Neuronal stem cell (in vitro differentiated cells): ENCODE results near the gene ODC1.

Experiments
- DNase-seq: peaks from one replicate; pipeline ENCODE4 v3.0.0-alpha.2; 2013; ENCODE audit warnings: low spot score
- H2AFZ ChIP-seq: one replicate; pipeline ENCODE4 v1.6.1; 2013; ENCODE audit warnings: mild to moderate bottlenecking, low read length, inconsistent platforms
- H2AK5ac ChIP-seq: 2 replicates; pipeline ENCODE4 v1.6.1; 2013; ENCODE audit warnings: low read depth, mild to moderate bottlenecking, inconsistent platforms, low read length, moderate library complexity, mixed read lengths
- H2BK120ac ChIP-seq: 2 replicates; pipeline ENCODE4 v1.6.1; 2013; ENCODE audit warnings: low read depth, mild to moderate bottlenecking, inconsistent platforms, low read length, moderate library complexity, mixed read lengths
- H2BK12ac ChIP-seq: one replicate; pipeline ENCODE4 v1.6.1; 2013; ENCODE audit warnings: low read length, inconsistent platforms
- H2BK15ac ChIP-seq: 2 replicates; pipeline ENCODE4 v1.6.1; 2013; ENCODE audit warnings: mild to moderate bottlenecking, low read length, inconsistent platforms, mixed read lengths
- H2BK5ac ChIP-seq: one replicate; pipeline ENCODE4 v1.6.1; 2013; ENCODE audit warnings: inconsistent platforms, mild to moderate bottlenecking, low read length, moderate library complexity
- H3K14ac ChIP-seq: one replicate; pipeline ENCODE4 v1.6.1; 2013; ENCODE audit warnings: low read length, inconsistent platforms
- H3K18ac ChIP-seq: 2 replicates; pipeline ENCODE4 v1.6.1; 2013; ENCODE audit warnings: low read length, inconsistent platforms
- H3K23ac ChIP-seq: 2 replicates; pipeline ENCODE4 v1.6.1; 2013; ENCODE audit warnings: low read depth, mild to moderate bottlenecking, mixed read lengths, low read length, inconsistent platforms; ENCODE audit not compliant: poor library complexity
- H3K27ac ChIP-seq: replicated peaks from 3 replicates; pipeline ENCODE4 v1.5.1; 2013; ENCODE audit warnings: low read length, inconsistent platforms
- H3K27me3 ChIP-seq, 3 experiments: 2 replicates each; pipeline ENCODE4 v1.6.1; 2013; ENCODE audit warnings: low read length in 3 of 3, mild to moderate bottlenecking in 2 of 3, inconsistent platforms in 1 of 3, low read depth in 1 of 3, mixed read lengths in 1 of 3, moderate library complexity in 1 of 3; ENCODE audit not compliant: control insufficient read depth in 3 of 3, insufficient read depth in 3 of 3
- H3K36me3 ChIP-seq, 2 donors: replicated peaks in 1 of 2; 2 replicates each; pipeline ENCODE4 v1.6.1; 2013; ENCODE audit warnings: low read length in 2 of 2; ENCODE audit not compliant: control insufficient read depth in 2 of 2, insufficient read depth in 2 of 2
- H3K4ac ChIP-seq: 2 replicates; pipeline ENCODE4 v1.6.1; 2013; ENCODE audit warnings: inconsistent platforms, mild to moderate bottlenecking, low read length, moderate library complexity
- H3K4me1 ChIP-seq, 2 donors: 1 replicate in 1 of 2; 2 replicates in 1 of 2; pipeline ENCODE4 v1.6.1; 2013; ENCODE audit warnings: low read length in 2 of 2, low read depth in 1 of 2; ENCODE audit not compliant: control insufficient read depth in 2 of 2, insufficient read depth in 1 of 2
- H3K4me2 ChIP-seq: one replicate; pipeline ENCODE4 v1.6.1; 2013; ENCODE audit warnings: mild to moderate bottlenecking, low read length, inconsistent platforms; ENCODE audit not compliant: insufficient read depth, poor library complexity, severe bottlenecking
- H3K4me3 ChIP-seq, 2 donors: 2 replicates each; pipeline ENCODE4 v1.5.1; 2013; ENCODE audit warnings: low read length in 2 of 2, mild to moderate bottlenecking in 2 of 2, inconsistent platforms in 1 of 2, moderate library complexity in 1 of 2
- H3K79me1 ChIP-seq: one replicate; pipeline ENCODE4 v1.6.1; 2013; ENCODE audit warnings: low read depth, mild to moderate bottlenecking, inconsistent platforms, low read length, moderate library complexity
- H3K9ac ChIP-seq: one replicate; pipeline ENCODE4 v1.6.1; 2013; ENCODE audit warnings: mild to moderate bottlenecking, low read depth, low read length, inconsistent platforms; ENCODE audit not compliant: poor library complexity
- H3K9me3 ChIP-seq, 2 donors: replicated peaks in 1 of 2; 2 replicates each; pipeline versions ENCODE3 to v1.6.1; 2013; ENCODE audit warnings: low read length in 2 of 2, mild to moderate bottlenecking in 2 of 2, inconsistent platforms in 1 of 2, low read depth in 1 of 2, mixed read lengths in 1 of 2, moderate library complexity in 1 of 2; ENCODE audit not compliant: control insufficient read depth in 2 of 2, insufficient read depth in 1 of 2
- H4K8ac ChIP-seq: one replicate; pipeline ENCODE4 v1.6.1; 2013; ENCODE audit warnings: low read depth, mild to moderate bottlenecking, inconsistent platforms, low read length, moderate library complexity
- H4K91ac ChIP-seq: one replicate; pipeline ENCODE4 v1.6.1; 2013; ENCODE audit warnings: low read length, low read depth, mild to moderate bottlenecking, inconsistent platforms; ENCODE audit not compliant: poor library complexity
- WGBS, 2 donors: extraction: QIAGEN DNeasy Blood & Tissue Kit; methylation state at CpG; one replicate each; pipeline ENCODE4 v1.1.7; 2013; ENCODE audit warnings: missing lambda C conversion rate in 2 of 2, mixed read lengths in 1 of 2; ENCODE audit not compliant: insufficient read length in 2 of 2, insufficient replicate concordance in 1 of 2; ENCODE audit errors: extremely low coverage in 2 of 2; 5-methylcytosine and 5-hydroxymethylcytosine counted together

Gene ODC1

DNA sequence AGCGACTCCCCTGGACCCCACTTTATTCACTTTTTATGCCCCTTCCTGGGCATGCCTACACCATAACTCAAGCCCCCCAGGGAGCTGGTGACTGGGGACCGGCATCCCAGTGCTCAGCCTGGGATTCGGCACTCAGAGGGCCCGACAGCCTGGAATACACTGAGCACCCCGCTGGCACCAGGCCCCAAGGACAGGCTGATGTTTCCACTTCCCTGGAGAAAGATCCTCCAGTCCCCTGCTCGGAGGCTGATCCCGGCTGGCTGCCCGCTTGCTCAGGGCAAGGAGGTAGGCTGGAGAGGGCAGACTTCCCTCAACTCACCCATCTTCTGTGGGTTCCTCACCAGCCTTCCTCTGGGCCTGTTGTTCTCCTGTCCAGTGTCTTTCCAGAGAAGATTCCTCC is 36.6 kb downstream of the ODC1 start:
- H3K27ac ChIP-seq = no peak overlapping the region
- no peak overlapping the region for H4K91ac ChIP-seq
- H2AFZ ChIP-seq = no peak overlapping the region
- no peak for DNase-seq
- no peak overlapping the region for H2BK15ac ChIP-seq
- peaks cover 5 to 6% of the 10 kb centered on the region in 2 donors for H3K9me3 ChIP-seq
- no peak overlapping the region for H2BK12ac ChIP-seq
- H2BK120ac ChIP-seq = no peak overlapping the region
- no peak overlapping the region for H4K8ac ChIP-seq
- no peak overlapping the region for H3K9ac ChIP-seq
- no peaks in the 10 kb centered on the region for H3K36me3 ChIP-seq
- no peak overlapping the region for H3K4ac ChIP-seq
- H3K14ac ChIP-seq = no peak overlapping the region
- H3K79me1 ChIP-seq = no peaks in the 10 kb centered on the region
- H3K4me2 ChIP-seq = no peak overlapping the region
- no peaks in the 10 kb centered on the region for H3K27me3 ChIP-seq
- H3K18ac ChIP-seq = no peak overlapping the region
- no CpG with 5 or more reads among the region's 8 CpGs for WGBS, 2 donors
- H3K23ac ChIP-seq = no peak overlapping the region
- no peak overlapping the region for H2AK5ac ChIP-seq
- no peak overlapping the region for H2BK5ac ChIP-seq
- H3K4me1 ChIP-seq = peaks cover 1 to 2% of the 10 kb centered on the region in 2 donors
- no peak overlapping the region for H3K4me3 ChIP-seq

- no peak overlapping the region for H2BK12ac ChIP-seq
- H2BK120ac ChIP-seq = no peak overlapping the region
- DNase-seq = no peak
- H3K14ac ChIP-seq = no peak overlapping the region
- peaks cover 1 to 2% of the 10 kb centered on the region in 2 donors for H3K4me1 ChIP-seq
- H4K8ac ChIP-seq = no peak overlapping the region
- H3K27me3 ChIP-seq = no peaks in the 10 kb centered on the region
- no peaks in the 10 kb centered on the region for H3K36me3 ChIP-seq
- H3K79me1 ChIP-seq = no peaks in the 10 kb centered on the region
- no peak overlapping the region for H2BK5ac ChIP-seq
- H3K4ac ChIP-seq = no peak overlapping the region
- H4K91ac ChIP-seq = no peak overlapping the region
- no peak overlapping the region for H3K4me3 ChIP-seq
- H2AFZ ChIP-seq = no peak overlapping the region
- no peak overlapping the region for H3K9ac ChIP-seq
- no CpG with 5 or more reads among the region's 13 CpGs for WGBS, 2 donors
- H2AK5ac ChIP-seq = no peak overlapping the region
- peaks cover 5 to 6% of the 10 kb centered on the region in 2 donors for H3K9me3 ChIP-seq
- no peak overlapping the region for H3K4me2 ChIP-seq
- no peak overlapping the region for H3K27ac ChIP-seq
- no peak overlapping the region for H3K23ac ChIP-seq
- peak overlapping the region; percentile 16 for H2BK15ac ChIP-seq
- no peak overlapping the region for H3K18ac ChIP-seq
These were observed 37.2 kb downstream of the ODC1 start for GRCh38 chr2:10410823-10411437.

- Histone ChIP-seq H4K8ac (no peak overlapping the region), H2BK120ac (no peak overlapping the region), H2BK5ac (no peak overlapping the region), H3K18ac (no peak overlapping the region), H3K4ac (no peak overlapping the region), H3K79me1 (no peaks in the 10 kb centered on the region), H4K91ac (no peak overlapping the region), H3K14ac (no peak overlapping the region), H3K4me3 (no peak overlapping the region), H3K4me1 (peaks cover 1 to 2% of the 10 kb centered on the region in 2 donors), H2AFZ (no peak overlapping the region), H2BK12ac (no peak overlapping the region), H3K23ac (no peak overlapping the region), H3K27ac (no peak overlapping the region), H3K27me3 (no peaks in the 10 kb centered on the region), H2BK15ac (no peak overlapping the region), H3K9me3 (peaks cover 5 to 6% of the 10 kb centered on the region in 2 donors), H2AK5ac (no peak overlapping the region), H3K36me3 (no peaks in the 10 kb centered on the region), H3K4me2 (no peak overlapping the region), H3K9ac (no peak overlapping the region)
- DNase-seq = no peak
- no CpG with 5 or more reads among the region's 14 CpGs for WGBS, 2 donors
These were observed 37.9 kb downstream of the ODC1 start for GRCh38 chr2:10410001-10410822.
